ENCODE data around the gene RNU4-1.

- TF ChIP-seq CTCF (IDR thresholded peaks at IDR 0.05) (no peak), ZFX (IDR thresholded peaks at IDR 0.05; ENCODE audit: borderline replicate concordance) (no peak)
Measured at GRCh38 chr12:120321382-120322202, 28.6 kb upstream of the RNU4-1 start.

Data from 22Rv1 (cell line).